GM23248 (cell line): ENCODE data around the gene RUNX3.

Experiments
- EZH2 ChIP-seq: fragments of 200-600 bp; sonication (generic); IDR thresholded peaks from 2 replicates; pipeline ENCODE4 v1.6.1; 2018; ENCODE audit warnings: antibody characterized with exemption, mild to moderate bottlenecking; ENCODE audit not compliant: insufficient read depth, poor library complexity, severe bottlenecking
- EZH2phosphoT487 ChIP-seq: fragments of 200-600 bp; sonication (generic); IDR thresholded peaks from 2 replicates; pipeline ENCODE4 v1.6.1; 2018; ENCODE audit warnings: antibody characterized with exemption, moderate library complexity, mild to moderate bottlenecking, low read depth; ENCODE audit not compliant: insufficient read depth

DNA sequence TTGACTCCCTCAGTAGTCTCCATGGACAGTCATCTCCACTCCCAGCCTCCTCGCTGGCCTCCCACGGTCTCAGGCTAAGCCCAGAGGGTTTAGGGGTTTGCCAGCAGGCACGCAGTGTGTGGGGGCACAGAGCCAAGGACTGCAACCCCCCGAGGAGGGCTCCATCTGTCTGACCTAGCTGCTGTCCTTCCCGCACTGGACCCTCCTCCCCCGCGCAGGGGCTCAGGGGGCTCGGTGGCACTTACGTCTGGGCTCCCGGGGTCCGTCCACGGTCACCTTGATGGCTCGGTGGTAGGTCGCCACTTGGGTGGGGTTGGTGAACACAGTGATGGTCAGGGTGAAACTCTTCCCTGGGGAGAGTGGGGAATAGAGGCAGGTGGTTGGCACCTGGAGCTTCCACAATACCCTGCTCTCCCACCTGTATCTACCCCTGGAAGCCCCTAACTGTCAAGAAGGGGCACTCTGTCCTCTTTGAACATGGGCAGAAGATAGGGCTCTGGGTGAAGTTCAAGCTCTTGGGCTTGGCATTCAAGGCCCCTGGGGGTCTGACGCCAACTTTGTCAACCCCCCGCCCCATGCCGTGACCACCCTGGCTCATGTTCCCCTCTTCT lies 11.0 kb downstream of the RUNX3 start:
- TF ChIP-seq EZH2phosphoT487 (no peak), EZH2 (no peak)
